Fibroblast of lung (primary cell): ENCODE results near the gene RNF41. TPM values are rescaled to one million over a fixed set of nuclear protein-coding genes. Genes with fewer than 3 reads are reported as not detected.

Experiments
- DNase-seq, 2 donors: peaks; one replicate each; pipeline versions ENCODE4 v3.0.0 to v3.0.0-alpha.2; 2010; ENCODE audit warnings: low read depth in 2 of 2
- H2AFZ ChIP-seq: 2 replicates; pipeline ENCODE4 v1.5.1; 2012; ENCODE audit warnings: low read length, control low read depth, inconsistent platforms
- H3K27ac ChIP-seq: 2 replicates; pipeline ENCODE4 v1.5.1; 2011; ENCODE audit warnings: low read length, control low read depth; ENCODE audit not compliant: insufficient read depth
- H3K27me3 ChIP-seq: 2 replicates; pipeline ENCODE4 v1.5.1; 2011; ENCODE audit warnings: mild to moderate bottlenecking, low read length; ENCODE audit not compliant: control insufficient read depth, insufficient read depth
- H3K36me3 ChIP-seq: 2 replicates; pipeline ENCODE4 v1.5.1; 2011; ENCODE audit warnings: low read length; ENCODE audit not compliant: control insufficient read depth, insufficient read depth
- H3K4me1 ChIP-seq: 2 replicates; pipeline ENCODE4 v1.5.1; 2011; ENCODE audit warnings: low read length; ENCODE audit not compliant: control insufficient read depth, insufficient read depth; ENCODE audit errors: extremely low read depth
- H3K4me2 ChIP-seq: 2 replicates; pipeline ENCODE4 v1.5.1; 2011; ENCODE audit warnings: low read length, control low read depth; ENCODE audit not compliant: insufficient read depth; ENCODE audit errors: extremely low read depth
- H3K4me3 ChIP-seq, 4 experiments: fragments of 200-600 bp in 1 of 4; sonication (generic) in 1 of 4; replicated peaks in 1 of 4; 2 replicates each; pipeline ENCODE4 v1.5.1; 2011 to 2016; ENCODE audit warnings: low read length in 4 of 4, low read depth in 3 of 4, mild to moderate bottlenecking in 3 of 4, control low read depth in 2 of 4, inconsistent platforms in 1 of 4, mixed read lengths in 1 of 4; ENCODE audit not compliant: insufficient read depth in 1 of 4; ENCODE audit errors: control extremely low read depth in 1 of 4
- H3K79me2 ChIP-seq: 2 replicates; pipeline ENCODE4 v1.5.1; 2012; ENCODE audit warnings: mild to moderate bottlenecking, low read length, inconsistent platforms; ENCODE audit not compliant: control insufficient read depth, insufficient read depth
- H3K9ac ChIP-seq: 2 replicates; pipeline ENCODE4 v1.5.1; 2011; ENCODE audit warnings: mild to moderate bottlenecking, low read length, control low read depth; ENCODE audit not compliant: insufficient read depth
- H3K9me3 ChIP-seq: 2 replicates; pipeline ENCODE4 v1.5.1; 2012; ENCODE audit warnings: low read depth, low read length; ENCODE audit not compliant: control insufficient read depth, insufficient read depth
- H4K20me1 ChIP-seq: 2 replicates; pipeline ENCODE4 v1.5.1; 2011; ENCODE audit warnings: low read length; ENCODE audit not compliant: control insufficient read depth, insufficient read depth; ENCODE audit errors: extremely low read depth
- EZH2 ChIP-seq: IDR thresholded peaks from 2 replicates; pipeline ENCODE4 v1.5.1; 2012; ENCODE audit warnings: low read length, control low read depth, mild to moderate bottlenecking; ENCODE audit errors: missing control alignments
- polyA plus RNA-seq, 2 donors: library from polyadenylated mRNA; depleted of rRNA in 1 of 2; stranded (reverse) in 1 of 2; unstranded in 1 of 2; fragments of >200 nt; gene quantifications; 2 replicates each; pipeline ENCODE4 v1.2.1, GENCODE V29; 2011 to 2012; ENCODE audit warnings: missing spikeins in 1 of 2
- total RNA-seq: library from RNA; depleted of rRNA; stranded (reverse); fragments of >200 nt; gene quantifications from 2 replicates; pipeline ENCODE4 v1.2.1, GENCODE V29; 2014
- TF ChIP-seq, protein P1 (sequence below), 2 donors: IDR thresholded peaks in 1 of 2; conservative IDR thresholded peaks in 1 of 2; 1 replicate in 1 of 2; 2 replicates in 1 of 2; pipeline ENCODE4 v1.5.1; 2011 to 2012; ENCODE audit warnings: low read length in 2 of 2, control low read depth in 1 of 2, inconsistent platforms in 1 of 2, low read depth in 1 of 2, mild to moderate bottlenecking in 1 of 2

Gene RNF41
- total and polyA plus RNA-seq, 2 donors (not counting 1 experiment from before 2014, with no cell fraction given), result 99.7 to 199 TPM

DNA sequence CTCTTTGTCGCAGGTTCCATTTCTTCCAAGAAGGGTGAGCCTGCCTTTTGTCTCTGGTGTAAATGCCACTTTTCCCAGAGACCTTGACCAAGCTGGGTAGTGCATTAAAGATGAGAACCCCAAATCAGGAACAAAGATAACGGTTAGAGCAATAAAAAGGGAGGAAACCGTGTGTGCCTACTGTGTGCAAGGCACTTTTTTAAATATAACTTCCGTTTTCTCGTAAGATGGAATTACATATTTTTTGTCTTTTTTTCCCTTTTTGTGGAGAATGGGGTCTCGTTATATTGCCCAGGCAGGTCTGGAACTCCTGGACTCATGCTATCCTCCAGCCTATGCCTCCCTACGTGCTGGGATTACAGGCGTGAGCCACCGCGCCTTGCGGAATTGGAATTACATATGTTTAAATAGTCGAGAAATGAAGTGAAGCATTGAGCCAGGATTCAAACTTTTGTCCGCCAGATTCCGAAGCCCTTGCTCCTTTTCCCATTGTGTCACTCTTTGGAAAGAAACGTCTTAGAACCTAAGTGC is 1.9 kb upstream of the RNF41 start:
- Histone ChIP-seq H3K4me2 (peak overlapping the region; percentile 58), H4K20me1 (no peaks in the 10 kb centered on the region), H3K9ac (peak overlapping the region; percentile 8), H3K4me3 (peak overlapping the region in 3 of 4 experiments; percentile 14 to 43 (median 35)), H3K27ac (peak overlapping the region; percentile 61), H2AFZ (peak overlapping the region; percentile 80), H3K4me1 (peaks cover 19% of the 10 kb centered on the region), H3K27me3 (no peaks in the 10 kb centered on the region), H3K9me3 (no peaks in the 10 kb centered on the region), H3K36me3 (peaks cover 3% of the 10 kb centered on the region), H3K79me2 (peaks cover 18% of the 10 kb centered on the region)
- no peak for TF ChIP-seq EZH2
- TF ChIP-seq, protein P1, sequence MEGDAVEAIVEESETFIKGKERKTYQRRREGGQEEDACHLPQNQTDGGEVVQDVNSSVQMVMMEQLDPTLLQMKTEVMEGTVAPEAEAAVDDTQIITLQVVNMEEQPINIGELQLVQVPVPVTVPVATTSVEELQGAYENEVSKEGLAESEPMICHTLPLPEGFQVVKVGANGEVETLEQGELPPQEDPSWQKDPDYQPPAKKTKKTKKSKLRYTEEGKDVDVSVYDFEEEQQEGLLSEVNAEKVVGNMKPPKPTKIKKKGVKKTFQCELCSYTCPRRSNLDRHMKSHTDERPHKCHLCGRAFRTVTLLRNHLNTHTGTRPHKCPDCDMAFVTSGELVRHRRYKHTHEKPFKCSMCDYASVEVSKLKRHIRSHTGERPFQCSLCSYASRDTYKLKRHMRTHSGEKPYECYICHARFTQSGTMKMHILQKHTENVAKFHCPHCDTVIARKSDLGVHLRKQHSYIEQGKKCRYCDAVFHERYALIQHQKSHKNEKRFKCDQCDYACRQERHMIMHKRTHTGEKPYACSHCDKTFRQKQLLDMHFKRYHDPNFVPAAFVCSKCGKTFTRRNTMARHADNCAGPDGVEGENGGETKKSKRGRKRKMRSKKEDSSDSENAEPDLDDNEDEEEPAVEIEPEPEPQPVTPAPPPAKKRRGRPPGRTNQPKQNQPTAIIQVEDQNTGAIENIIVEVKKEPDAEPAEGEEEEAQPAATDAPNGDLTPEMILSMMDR (conservative IDR thresholded peaks at IDR 0.05 in 1 of 2, IDR thresholded peaks at IDR 0.05 in 1 of 2; ENCODE audit: low read depth in 1 of 2, low read length in 2 of 2), result no peak
- DNase-seq, result no peak

DNA sequence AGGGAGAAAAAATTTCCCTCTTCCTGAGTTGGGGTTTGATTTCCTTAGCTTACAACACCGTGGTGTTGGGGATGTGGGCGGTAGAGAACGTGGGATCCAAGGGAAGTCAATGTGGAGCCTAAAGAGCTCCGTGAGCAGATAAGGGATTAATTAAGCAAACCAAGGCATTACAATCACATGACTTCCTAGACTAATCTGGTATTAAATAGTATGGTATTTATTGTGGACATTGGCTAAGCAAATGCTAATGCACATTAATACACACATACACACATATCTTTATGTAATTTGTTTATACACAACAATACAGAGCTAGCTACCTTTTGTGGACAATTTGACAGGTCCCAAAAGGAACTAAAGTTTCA is 791 bp upstream of the RNF41 start:
- H3K9ac ChIP-seq, result peak overlapping the region; percentile 93
- peak overlapping the region; percentile 29 for H2AFZ ChIP-seq
- DNase-seq, result no peak
- no peaks in the 10 kb centered on the region for H3K27me3 ChIP-seq
- peak overlapping the region; percentile 97 for H3K27ac ChIP-seq
- TF ChIP-seq, protein P1 (conservative IDR thresholded peaks at IDR 0.05 in 1 of 2, IDR thresholded peaks at IDR 0.05 in 1 of 2; ENCODE audit: low read depth in 1 of 2, low read length in 2 of 2), result no peak
- TF ChIP-seq EZH2, result no peak
- peaks cover 24% of the 10 kb centered on the region for H3K79me2 ChIP-seq
- peak overlapping the region; percentile 90 for H3K4me2 ChIP-seq
- no peaks in the 10 kb centered on the region for H4K20me1 ChIP-seq
- H3K4me3 ChIP-seq, result peak overlapping the region; percentile 80 to 87 (median 84)
- H3K9me3 ChIP-seq, result no peaks in the 10 kb centered on the region
- peaks cover 19% of the 10 kb centered on the region for H3K4me1 ChIP-seq
- H3K36me3 ChIP-seq, result peaks cover 4% of the 10 kb centered on the region

DNA sequence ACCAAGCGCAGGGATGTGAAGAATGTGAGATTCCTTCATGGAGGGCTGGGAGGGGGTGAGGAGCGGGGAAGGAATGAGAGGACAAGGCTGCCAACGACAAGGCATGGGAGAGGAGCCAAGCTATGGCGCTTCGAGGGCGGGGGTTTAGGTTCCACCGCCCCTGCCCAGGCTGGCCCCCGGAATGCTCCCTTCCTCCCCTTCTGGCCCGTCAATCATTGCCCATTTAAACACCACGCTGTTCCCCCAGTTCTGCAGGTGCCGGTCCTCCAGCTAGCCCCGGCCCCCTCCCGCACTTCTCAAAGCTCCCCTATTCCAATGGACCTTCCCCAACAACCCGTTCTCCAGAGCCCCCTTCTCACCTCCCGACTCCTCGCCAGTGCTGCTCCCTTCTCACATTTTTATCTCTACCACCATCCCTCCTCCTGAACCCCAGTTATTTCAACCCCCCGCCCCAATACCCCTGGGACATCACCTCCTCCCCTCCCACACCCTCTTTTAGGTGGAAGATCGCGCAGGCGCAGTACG is 428 bp downstream of the RNF41 start:
- H3K9ac ChIP-seq, result peak overlapping the region; percentile 93
- H3K4me1 ChIP-seq, result peaks cover 19% of the 10 kb centered on the region
- H3K9me3 ChIP-seq, result no peaks in the 10 kb centered on the region
- H4K20me1 ChIP-seq, result no peaks in the 10 kb centered on the region
- DNase-seq, result peak; percentile 76 to 88
- H3K36me3 ChIP-seq, result peaks cover 5% of the 10 kb centered on the region
- TF ChIP-seq EZH2, result no peak
- TF ChIP-seq, protein P1 (conservative IDR thresholded peaks at IDR 0.05 in 1 of 2, IDR thresholded peaks at IDR 0.05 in 1 of 2; ENCODE audit: low read depth in 1 of 2, low read length in 2 of 2), result no peak
- H2AFZ ChIP-seq, result peak overlapping the region; percentile 20
- peak overlapping the region; percentile 98 for H3K4me2 ChIP-seq
- no peaks in the 10 kb centered on the region for H3K27me3 ChIP-seq
- H3K4me3 ChIP-seq, result peak overlapping the region; percentile 80 to 87 (median 84)
- peak overlapping the region; percentile 97 for H3K27ac ChIP-seq
- peaks cover 32% of the 10 kb centered on the region for H3K79me2 ChIP-seq
